ENCODE measurements around the gene SSC5D. TPM values are rescaled to one million over a fixed set of nuclear protein-coding genes. Genes with fewer than 3 reads are reported as not detected.

SSC5D gene
- total RNA-seq, 1 donor from 2014 or later, result 46.8 TPM

- Histone ChIP-seq H2AFZ (ENCODE audit: low read depth, low read length) (no peak overlapping the region), H3K79me2 (ENCODE audit: insufficient read depth, low read length) (no peaks in the 10 kb centered on the region), H3K36me3 (ENCODE audit: insufficient read depth, low read length) (no peaks in the 10 kb centered on the region), H3K9ac (ENCODE audit: low read length) (peak overlapping the region; percentile 14), H4K20me1 (ENCODE audit: insufficient read depth, low read length) (peaks cover 4% of the 10 kb centered on the region), H3K9me3 (ENCODE audit: insufficient read depth, low read depth, low read length) (no peaks in the 10 kb centered on the region), H3K27ac (ENCODE audit: low read depth, low read length) (peak overlapping the region; percentile 68), H3K4me1 (ENCODE audit: insufficient read depth, low read length) (peaks cover 15% of the 10 kb centered on the region), H3K4me3 (ENCODE audit: insufficient read depth, low read depth, low read length) (no peak overlapping the region), H3K4me2 (ENCODE audit: low read length) (peak overlapping the region; percentile 33), H3K27me3 (ENCODE audit: insufficient read depth, low read length) (no peaks in the 10 kb centered on the region)
- no peak for TF ChIP-seq CTCF (IDR thresholded peaks at IDR 0.05; ENCODE audit: insufficient read depth, low read depth, low read length)
- TF ChIP-seq EZH2 (IDR thresholded peaks at IDR 0.05; ENCODE audit: insufficient read depth, low read length), result no peak
- Mint-ChIP-seq H3K4me3 (ENCODE audit: unreplicated experiment) (no peak overlapping the region), H3K4me1 (ENCODE audit: low read depth, unreplicated experiment) (no peaks in the 10 kb centered on the region), H3K36me3 (ENCODE audit: low read depth, unreplicated experiment) (peaks cover 3% of the 10 kb centered on the region), H3K27me3 (ENCODE audit: low read depth, unreplicated experiment) (no peaks in the 10 kb centered on the region), H3K9me3 (ENCODE audit: unreplicated experiment) (no peaks in the 10 kb centered on the region), H3K27ac (ENCODE audit: unreplicated experiment) (no peak overlapping the region)
- no peak for FAIRE-seq
- DNase-seq (ENCODE audit: low read depth), result peak; percentile 85
Observed at GRCh38 chr19:55519451-55520311, 31.4 kb downstream of the SSC5D start.

GRCh38 chr19:55520691-55521292 is 32.6 kb downstream of the SSC5D start:
- Mint-ChIP-seq H3K4me3 (ENCODE audit: unreplicated experiment) (no peak overlapping the region), H3K27ac (ENCODE audit: unreplicated experiment) (no peak overlapping the region), H3K4me1 (ENCODE audit: low read depth, unreplicated experiment) (no peaks in the 10 kb centered on the region), H3K36me3 (ENCODE audit: low read depth, unreplicated experiment) (peaks cover 3% of the 10 kb centered on the region), H3K9me3 (ENCODE audit: unreplicated experiment) (no peaks in the 10 kb centered on the region), H3K27me3 (ENCODE audit: low read depth, unreplicated experiment) (no peaks in the 10 kb centered on the region)
- no peak overlapping the region for H3K4me2 ChIP-seq (ENCODE audit: low read length)
- no peaks in the 10 kb centered on the region for H3K79me2 ChIP-seq (ENCODE audit: insufficient read depth, low read length)
- H3K9me3 ChIP-seq (ENCODE audit: insufficient read depth, low read depth, low read length), result no peaks in the 10 kb centered on the region
- peaks cover 15% of the 10 kb centered on the region for H3K4me1 ChIP-seq (ENCODE audit: insufficient read depth, low read length)
- peaks cover 4% of the 10 kb centered on the region for H4K20me1 ChIP-seq (ENCODE audit: insufficient read depth, low read length)
- H3K4me3 ChIP-seq (ENCODE audit: insufficient read depth, low read depth, low read length), result no peak overlapping the region
- FAIRE-seq (no peak), DNase-seq (ENCODE audit: low read depth) (no peak)
- no peak overlapping the region for H3K9ac ChIP-seq (ENCODE audit: low read length)
- no peaks in the 10 kb centered on the region for H3K36me3 ChIP-seq (ENCODE audit: insufficient read depth, low read length)
- no peaks in the 10 kb centered on the region for H3K27me3 ChIP-seq (ENCODE audit: insufficient read depth, low read length)
- no peak overlapping the region for H3K27ac ChIP-seq (ENCODE audit: low read depth, low read length)
- no peak for TF ChIP-seq CTCF (IDR thresholded peaks at IDR 0.05; ENCODE audit: insufficient read depth, low read depth, low read length)
- no peak for TF ChIP-seq EZH2 (IDR thresholded peaks at IDR 0.05; ENCODE audit: insufficient read depth, low read length)
- H2AFZ ChIP-seq (ENCODE audit: low read depth, low read length), result no peak overlapping the region
